GM21360 (cell line): ENCODE results near the gene KLLN.
A peak's percentile ranks its signal among the peaks of the same experiment; 100 is the strongest.
"Not testable (repeated sequence)": the region's sequence is repeated elsewhere in the genome, so short reads cannot be mapped to it uniquely, and the experiment has no call there.

Experiments
- ATAC-seq: cut with Tn5 transposase; IDR thresholded peaks from one replicate; pipeline ENCODE4 v1.9.1; 2021; ENCODE audit warnings: mild to moderate bottlenecking, moderate library complexity; ENCODE audit not compliant: unreplicated experiment

KLLN gene, protein sequence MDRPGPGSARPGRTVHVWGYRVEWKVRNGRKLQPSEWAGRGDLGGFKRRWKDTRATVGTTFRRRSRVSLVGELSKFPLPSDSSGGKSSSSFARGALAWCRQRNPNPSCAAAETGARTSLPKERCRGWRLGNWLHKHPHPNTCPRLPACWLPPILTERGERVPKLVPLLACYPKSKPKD

DNA sequence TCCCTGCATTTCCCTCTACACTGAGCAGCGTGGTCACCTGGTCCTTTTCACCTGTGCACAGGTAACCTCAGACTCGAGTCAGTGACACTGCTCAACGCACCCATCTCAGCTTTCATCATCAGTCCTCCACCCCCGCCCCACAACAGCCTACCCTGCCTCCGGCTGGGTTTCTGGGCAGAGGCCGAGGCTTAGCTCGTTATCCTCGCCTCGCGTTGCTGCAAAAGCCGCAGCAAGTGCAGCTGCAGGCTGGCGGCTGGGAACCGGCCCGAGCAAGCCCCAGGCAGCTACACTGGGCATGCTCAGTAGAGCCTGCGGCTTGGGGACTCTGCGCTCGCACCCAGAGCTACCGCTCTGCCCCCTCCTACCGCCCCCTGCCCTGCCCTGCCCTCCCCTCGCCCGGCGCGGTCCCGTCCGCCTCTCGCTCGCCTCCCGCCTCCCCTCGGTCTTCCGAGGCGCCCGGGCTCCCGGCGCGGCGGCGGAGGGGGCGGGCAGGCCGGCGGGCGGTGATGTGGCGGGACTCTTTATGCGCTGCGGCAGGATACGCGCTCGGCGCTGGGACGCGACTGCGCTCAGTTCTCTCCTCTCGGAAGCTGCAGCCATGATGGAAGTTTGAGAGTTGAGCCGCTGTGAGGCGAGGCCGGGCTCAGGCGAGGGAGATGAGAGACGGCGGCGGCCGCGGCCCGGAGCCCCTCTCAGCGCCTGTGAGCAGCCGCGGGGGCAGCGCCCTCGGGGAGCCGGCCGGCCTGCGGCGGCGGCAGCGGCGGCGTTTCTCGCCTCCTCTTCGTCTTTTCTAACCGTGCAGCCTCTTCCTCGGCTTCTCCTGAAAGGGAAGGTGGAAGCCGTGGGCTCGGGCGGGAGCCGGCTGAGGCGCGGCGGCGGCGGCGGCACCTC lies at the start of gene KLLN, which contains the start of gene PTEN:
KLLN (minus strand) TSS at position 481 of the 891 bp plus-strand sequence. CDS start 1,046 bp downstream, outside the sequence.
PTEN (plus strand) TSS at position 573 of the 891 bp plus-strand sequence. CDS start 845 bp downstream, outside the sequence.
- ATAC-seq = peak; percentile 32

DNA sequence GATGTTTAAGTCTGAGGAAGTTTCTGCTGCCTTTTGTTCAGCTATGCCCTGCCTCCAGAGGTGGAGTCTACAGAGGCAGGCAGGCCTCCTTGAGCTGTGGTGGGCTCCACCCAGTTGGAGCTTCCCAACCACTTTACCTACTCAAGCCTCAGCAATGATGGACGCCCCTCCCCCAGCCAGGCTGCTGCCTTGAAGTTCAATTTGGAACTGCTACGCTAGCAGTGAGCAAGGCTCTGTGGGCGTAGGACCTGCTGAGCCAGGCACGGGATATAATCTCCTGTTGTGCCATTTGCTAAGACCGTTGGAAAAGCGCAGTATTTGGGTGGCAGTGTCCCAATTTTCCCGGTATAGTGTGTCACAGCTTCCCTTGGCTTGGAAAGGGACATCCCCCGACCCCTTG lies 40.1 kb upstream of the KLLN start:
- ATAC-seq = not testable (repeated sequence)

DNA sequence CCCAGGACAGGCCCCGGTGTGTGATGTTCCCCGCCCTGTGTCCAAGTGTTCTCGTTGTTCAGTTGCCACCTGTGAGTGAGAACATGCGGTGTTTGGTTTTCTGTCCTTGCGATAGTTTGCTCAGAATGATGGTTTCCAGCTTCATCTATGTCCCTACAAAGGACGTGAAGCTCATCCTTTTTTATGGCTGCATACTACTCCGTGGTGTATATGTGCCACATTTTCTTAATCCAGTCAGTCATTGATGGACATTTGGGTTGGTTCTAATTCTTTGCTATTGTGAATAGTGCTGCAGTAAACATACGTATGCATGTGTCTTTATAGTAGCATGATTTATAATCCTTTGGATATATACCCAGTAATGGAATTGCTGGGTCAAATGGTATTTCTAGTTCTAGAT lies 34.6 kb upstream of the KLLN start:
- not testable (repeated sequence) for ATAC-seq

DNA sequence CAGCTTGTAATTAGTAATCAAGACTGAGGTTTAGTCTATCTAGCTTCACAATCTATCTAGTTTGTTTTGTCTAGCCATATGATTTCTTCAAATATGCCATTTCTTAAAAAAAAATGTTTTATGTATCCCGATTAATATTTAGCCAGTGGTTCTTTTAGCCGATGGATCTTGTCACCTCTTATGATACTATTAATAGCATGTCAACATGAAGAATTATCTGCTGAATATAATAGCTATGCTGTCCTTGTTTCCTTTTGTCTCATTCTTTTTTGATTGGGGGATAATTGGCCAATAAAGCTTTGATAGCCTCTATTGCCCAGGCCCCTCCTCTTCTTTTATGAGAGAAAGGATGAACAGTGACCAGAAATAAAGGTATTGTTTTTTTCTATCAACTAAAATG lies 32.9 kb upstream of the KLLN start:
- ATAC-seq = no peak

GRCh38 chr10:87895430-87895829 lies 32.1 kb upstream of the KLLN start:
- ATAC-seq = no peak

DNA sequence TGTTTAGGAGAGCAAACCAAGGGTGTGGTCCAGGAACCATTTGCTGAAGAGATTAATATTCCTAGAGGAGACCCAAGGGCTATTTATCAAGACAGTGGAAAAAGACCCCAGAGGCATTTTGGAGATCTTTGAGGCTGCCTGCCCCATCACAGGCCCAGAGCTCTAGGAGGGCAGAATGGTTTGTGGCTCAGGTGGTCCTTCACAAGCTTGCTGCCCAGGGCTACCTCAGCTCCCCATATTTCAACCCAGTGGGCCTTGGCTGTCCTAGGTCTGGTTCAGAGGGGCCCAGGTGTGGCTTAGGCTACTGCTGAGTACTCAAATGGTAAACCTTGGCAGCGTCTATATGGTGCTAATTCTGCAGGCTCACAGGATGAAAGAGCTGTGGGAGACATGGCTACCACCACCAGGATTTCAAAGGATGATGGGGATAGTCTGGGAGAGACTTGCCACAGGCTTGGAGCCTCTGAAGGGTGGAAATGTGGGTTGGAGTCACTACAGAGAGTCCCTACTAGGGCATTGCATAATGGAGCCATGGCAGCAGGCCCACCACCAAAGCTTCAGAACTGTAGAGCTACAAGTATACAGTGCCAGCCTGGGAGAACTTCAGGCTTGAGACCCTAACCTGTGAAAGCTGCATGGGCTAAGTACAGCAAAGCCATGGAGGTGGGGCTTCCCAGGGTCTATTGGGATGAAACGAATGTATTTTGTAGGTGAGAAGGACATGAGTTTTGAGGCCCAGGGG lies 24.4 kb upstream of the KLLN start:
- ATAC-seq = no peak

- ATAC-seq = no peak
Observed at GRCh38 chr10:87887146-87887545, 23.8 kb upstream of the KLLN start.

DNA sequence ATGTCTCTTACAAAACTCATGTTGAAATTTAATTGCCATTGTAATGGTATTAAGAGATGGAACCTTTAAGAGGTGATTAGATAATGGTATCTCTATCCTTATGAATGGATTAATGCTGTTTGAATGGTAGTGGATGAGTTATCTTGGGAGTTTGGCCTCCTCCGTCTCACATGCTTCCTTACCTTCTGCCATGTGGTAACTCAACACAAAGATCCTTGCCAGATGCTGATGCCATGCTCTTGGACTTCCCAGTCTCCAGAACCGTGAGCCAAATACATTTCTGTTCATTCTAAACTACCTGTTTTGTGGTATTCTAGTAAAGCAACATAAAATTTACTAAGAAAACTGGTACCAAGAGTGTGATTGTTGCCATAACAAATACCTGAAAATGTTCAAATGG lies 23.3 kb upstream of the KLLN start:
- ATAC-seq = no peak

DNA sequence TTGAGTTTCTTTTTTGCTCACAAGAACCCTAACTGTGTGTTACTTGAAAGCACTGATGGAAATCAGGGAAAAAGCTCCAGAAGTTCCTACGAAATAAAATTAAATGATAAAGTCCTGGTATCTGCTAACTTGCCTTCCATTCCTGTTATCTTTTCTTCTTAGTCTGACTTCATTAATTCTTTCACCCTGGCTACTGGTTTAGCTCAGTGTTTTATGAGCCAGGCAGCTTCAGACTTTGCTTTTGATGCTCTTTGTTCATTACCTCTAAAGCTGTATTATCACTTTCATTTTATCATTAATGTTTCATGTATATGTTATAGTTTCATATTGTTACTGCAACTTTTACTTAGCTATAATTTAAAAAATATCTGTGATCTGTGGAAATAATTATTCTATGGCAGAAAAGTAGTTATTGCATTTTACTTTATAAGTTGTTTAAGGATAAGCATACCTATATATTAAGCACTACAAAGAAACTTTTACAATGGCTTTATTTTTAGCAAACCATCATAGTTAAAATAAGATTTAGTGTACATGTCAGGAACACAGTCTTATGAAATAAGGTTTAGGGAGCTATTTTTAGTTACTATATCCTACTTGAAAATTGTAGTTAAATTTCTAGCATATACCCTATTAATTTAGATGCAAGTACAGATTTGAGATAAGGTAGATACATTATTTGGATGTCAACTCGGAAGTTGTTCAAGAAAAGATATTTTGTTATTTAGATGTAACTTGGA lies 19.4 kb upstream of the KLLN start:
- ATAC-seq = no peak

DNA sequence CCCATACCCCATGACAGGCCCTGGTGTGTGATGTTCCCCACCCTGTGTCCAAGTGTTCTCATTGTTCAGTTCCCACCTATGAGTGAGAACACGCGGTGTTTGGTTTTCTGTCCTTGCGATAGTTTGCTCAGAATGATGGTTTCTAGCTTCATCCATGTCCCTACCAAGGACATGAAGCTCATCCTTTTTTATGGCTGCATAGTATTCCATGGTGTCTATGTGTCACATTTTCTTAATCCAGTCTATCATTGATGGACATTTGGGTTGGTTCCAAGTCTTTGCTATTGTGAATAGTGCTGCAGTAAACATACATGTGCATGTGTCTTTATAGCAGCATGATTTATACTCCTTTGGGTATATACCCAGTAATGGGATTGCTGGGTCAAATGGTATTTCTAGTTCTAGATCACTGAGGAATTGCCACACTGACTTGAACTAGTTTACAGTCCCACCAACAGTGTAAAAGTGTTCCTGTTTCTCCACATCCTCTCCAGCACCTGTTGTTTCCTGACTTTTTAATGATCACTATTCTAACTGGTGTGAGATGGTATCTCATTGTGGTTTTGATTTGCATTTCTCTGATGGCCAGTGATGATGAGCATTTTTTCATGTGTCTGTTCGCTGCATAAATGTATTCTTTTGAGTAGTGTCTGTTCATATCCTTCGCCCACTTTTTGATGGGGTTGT lies 18.2 kb upstream of the KLLN start:
- ATAC-seq = not testable (repeated sequence)

- ATAC-seq = no peak
Observed at GRCh38 chr10:87880336-87880735, 17.0 kb upstream of the KLLN start.

DNA sequence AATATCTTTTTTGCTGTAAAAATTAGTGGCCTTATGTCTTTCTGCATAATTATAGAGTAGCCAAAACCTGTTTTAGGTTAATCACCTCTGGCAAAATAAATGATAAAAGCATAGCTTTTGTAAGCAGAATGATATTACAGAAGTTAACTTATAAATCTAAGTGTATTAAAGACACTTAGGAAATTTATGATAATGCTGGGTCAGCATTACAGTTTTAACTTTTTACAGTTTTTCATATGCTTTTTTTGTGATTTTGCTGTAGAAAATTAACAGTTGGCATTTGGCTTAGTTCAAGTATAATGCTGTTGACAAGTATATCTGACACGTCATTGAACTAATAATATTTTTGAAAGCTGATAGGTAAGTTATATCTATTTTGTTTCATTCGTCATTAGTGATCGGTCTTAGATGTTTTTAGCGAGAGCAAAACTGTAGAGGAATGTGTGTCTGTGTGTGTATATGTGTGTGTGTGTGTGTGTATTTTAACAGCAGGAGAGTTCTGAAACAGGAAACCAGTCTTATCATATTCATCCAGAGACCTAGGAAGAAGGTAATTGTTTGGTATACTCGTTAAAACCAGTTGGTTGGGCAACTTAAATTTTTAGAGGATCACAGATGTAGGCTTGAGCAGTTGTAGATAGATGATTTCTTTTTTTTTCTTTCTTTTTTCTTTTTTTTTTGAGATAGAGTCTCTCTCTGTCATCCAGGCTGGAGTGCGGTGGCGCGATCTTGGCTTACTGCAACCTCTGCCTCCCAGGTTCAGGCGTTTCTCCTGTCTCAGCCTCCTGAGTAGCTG lies 15.5 kb upstream of the KLLN start:
- ATAC-seq = no peak

GRCh38 chr10:87875929-87876571 lies 12.7 kb upstream of the KLLN start:
- no peak for ATAC-seq

- no peak for ATAC-seq
Observed at GRCh38 chr10:87873656-87874055, 10.3 kb upstream of the KLLN start.

DNA sequence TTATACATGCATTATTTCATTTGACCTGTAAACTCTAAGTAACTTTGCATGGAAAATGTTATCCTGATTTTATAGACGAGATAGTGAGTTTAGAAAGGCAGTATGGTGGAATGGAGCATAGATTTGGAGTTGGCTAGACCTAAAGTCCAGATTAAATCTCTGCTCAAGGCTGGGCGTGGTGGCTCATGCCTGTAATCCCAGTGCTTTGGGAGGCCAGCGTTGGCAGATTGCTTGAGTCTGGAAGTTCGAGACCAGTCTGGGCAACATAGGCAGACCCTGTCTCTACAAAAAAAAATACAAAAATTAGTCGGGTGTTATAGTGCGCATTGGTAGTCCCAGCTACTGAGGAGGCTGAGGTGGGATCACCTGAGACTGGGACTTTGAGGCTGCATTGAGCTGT lies 9.5 kb upstream of the KLLN start:
- ATAC-seq = no peak

DNA sequence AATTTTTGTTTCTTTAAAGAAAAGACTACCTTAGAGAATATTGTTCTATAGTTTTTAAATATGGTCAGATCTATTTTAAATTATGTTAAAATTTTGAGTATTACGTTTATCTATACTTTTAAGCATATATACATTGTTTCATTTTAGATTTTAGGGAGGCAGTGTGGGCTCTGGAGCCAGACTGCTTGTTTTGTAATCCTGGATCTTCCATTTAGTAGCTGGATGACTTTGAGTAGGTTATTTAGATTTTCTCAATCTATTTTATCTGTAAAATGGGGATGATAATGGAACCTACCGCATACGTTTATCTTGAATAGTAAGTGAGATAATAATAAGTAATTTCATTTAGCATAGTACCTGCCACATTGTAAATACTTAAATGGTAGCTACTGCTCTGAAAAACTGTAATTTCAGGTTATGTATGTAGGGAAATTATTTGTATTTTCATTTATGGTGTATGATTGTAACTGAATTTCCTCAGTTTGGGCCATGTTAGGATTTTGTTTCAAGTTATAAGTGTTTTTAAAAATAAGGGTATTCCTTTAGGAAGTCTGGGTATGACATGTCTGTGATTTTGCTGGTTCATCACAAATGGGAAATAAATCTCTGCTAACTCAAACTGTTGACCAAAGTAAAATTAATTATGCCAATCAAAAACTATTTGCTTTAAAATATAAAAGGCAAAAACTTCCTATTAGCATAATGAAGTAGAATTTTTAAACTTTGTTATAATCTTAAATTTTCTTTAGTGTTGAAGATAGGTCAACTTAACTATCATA lies 6.6 kb upstream of the KLLN start:
- ATAC-seq = no peak

DNA sequence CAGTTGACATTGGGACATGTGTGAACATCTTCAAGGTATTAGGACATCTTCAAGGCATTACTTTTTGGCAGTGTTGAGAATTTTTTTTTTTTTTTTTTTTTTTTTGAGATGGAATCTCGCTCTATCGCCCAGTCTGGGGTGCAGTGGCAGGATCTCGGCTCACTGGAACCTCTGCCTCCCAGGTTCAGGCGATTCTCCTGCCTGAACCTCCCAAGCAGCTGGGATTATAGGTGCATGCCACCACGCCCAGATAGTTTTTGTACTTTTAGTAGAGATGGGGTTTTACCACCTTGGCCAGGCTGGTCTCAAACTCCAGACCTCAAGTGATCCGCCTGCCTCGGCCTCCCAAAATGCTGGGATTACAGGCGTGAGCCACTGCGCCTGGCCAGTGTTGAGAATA lies 5.8 kb upstream of the KLLN start:
- not testable (repeated sequence) for ATAC-seq

GRCh38 chr10:87868277-87868676 lies 4.9 kb upstream of the KLLN start:
- no peak for ATAC-seq
